NCI-H1436 (cell line): ENCODE measurements around the gene PIP4K2A.

Experiments
- DNase-seq: peaks from one replicate; lab custom pipeline; 2025; lab: John Stamatoyannopoulos, UW

Gene PIP4K2A

GRCh38 chr10:22599048-22599561, 115.3 kb downstream of the PIP4K2A start:
- DNase-seq, result no peak

- DNase-seq, result no peak
Observed at GRCh38 chr10:22598478-22598877, 115.9 kb downstream of the PIP4K2A start.

GRCh38 chr10:22597138-22597537, 117.2 kb downstream of the PIP4K2A start:
- DNase-seq, result no peak

GRCh38 chr10:22593636-22594198, 120.7 kb downstream of the PIP4K2A start:
- DNase-seq, result no peak

GRCh38 chr10:22593026-22593425, 121.4 kb downstream of the PIP4K2A start:
- DNase-seq, result no peak

GRCh38 chr10:22589851-22590514, 124.4 kb downstream of the PIP4K2A start:
- no peak for DNase-seq

GRCh38 chr10:22588462-22588861, 125.9 kb downstream of the PIP4K2A start:
- no peak for DNase-seq

GRCh38 chr10:22583683-22584082, 130.7 kb downstream of the PIP4K2A start:
- DNase-seq, result no peak

GRCh38 chr10:22581461-22581860, 132.9 kb downstream of the PIP4K2A start:
- no peak for DNase-seq

- DNase-seq, result peak; percentile 85
Observed at GRCh38 chr10:22580711-22581110, 133.7 kb downstream of the PIP4K2A start.

- no peak for DNase-seq
Observed at GRCh38 chr10:22579826-22580225, 134.6 kb downstream of the PIP4K2A start.

- DNase-seq, result no peak
Observed at GRCh38 chr10:22573820-22574569, 140.4 kb downstream of the PIP4K2A start.

GRCh38 chr10:22570733-22571430, 143.5 kb downstream of the PIP4K2A start:
- no peak for DNase-seq

- DNase-seq, result no peak
Observed at GRCh38 chr10:22570234-22570633, 144.1 kb downstream of the PIP4K2A start.

- DNase-seq, result no peak
Observed at GRCh38 chr10:22568928-22569327, 145.4 kb downstream of the PIP4K2A start.

- DNase-seq, result no peak
Observed at GRCh38 chr10:22564060-22564459, 150.3 kb downstream of the PIP4K2A start.

GRCh38 chr10:22561909-22562308, 152.5 kb downstream of the PIP4K2A start:
- DNase-seq, result no peak

- peak; percentile 53 for DNase-seq
Observed at GRCh38 chr10:22560913-22561239, 153.5 kb downstream of the PIP4K2A start.

- no peak for DNase-seq
Observed at GRCh38 chr10:22560096-22560912, 154.1 kb downstream of the PIP4K2A start.

GRCh38 chr10:22557321-22557720, 157.1 kb downstream of the PIP4K2A start:
- no peak for DNase-seq

GRCh38 chr10:22556774-22557173, 157.6 kb downstream of the PIP4K2A start:
- DNase-seq, result no peak
